AG04450 (cell line): ENCODE results near the gene TANGO2. TPM values are rescaled to one million over a fixed set of nuclear protein-coding genes. Genes with fewer than 3 reads are reported as not detected.

Source experiments
- CTCF ChIA-PET: fragments of 300-600, 350-600 bp; formaldehyde crosslinking; extraction: SDS; loops from one replicate; lab custom pipeline; 2022; ENCODE audit warnings: antibody characterized with exemption, inconsistent platforms; lab: Charles Lee
- POLR2A ChIA-PET: fragments of 350-600 bp; formaldehyde crosslinking; extraction: SDS; loops from one replicate; lab custom pipeline; 2021; ENCODE audit warnings: antibody characterized with exemption, inconsistent platforms; lab: Yijun Ruan, JAX
- DNase-seq: peaks from one replicate; pipeline ENCODE4 v3.0.0-alpha.2; 2011; ENCODE audit warnings: low read depth, low spot score
- H3K27ac ChIP-seq: one replicate; pipeline ENCODE4 v1.5.1; 2012; ENCODE audit warnings: low read depth, low read length, control low read depth
- H3K27me3 ChIP-seq: one replicate; pipeline ENCODE4 v1.6.0; 2012; ENCODE audit warnings: low read length; ENCODE audit not compliant: control insufficient read depth, insufficient read depth
- H3K4me3 ChIP-seq: 2 replicates; pipeline ENCODE4 v1.5.1; 2011; ENCODE audit warnings: mild to moderate bottlenecking, low read depth, low read length, control low read depth
- H3K9me3 ChIP-seq: 2 replicates; pipeline ENCODE4 v1.5.1; 2012; ENCODE audit warnings: low read length; ENCODE audit not compliant: control insufficient read depth, insufficient read depth
- CTCF ChIP-seq: IDR thresholded peaks from 2 replicates; pipeline ENCODE4 v1.5.1; 2011; ENCODE audit warnings: low read depth, low read length, control low read depth, inconsistent platforms
- polyA plus RNA-seq: library from polyadenylated mRNA; depleted of rRNA; stranded (reverse); fragments of >200 nt; gene quantifications from 2 replicates; pipeline ENCODE4 v1.2.3, GENCODE V29; 2011

TANGO2 gene
- polyA plus RNA-seq, 1 experiment: 21.3 TPM

DNA sequence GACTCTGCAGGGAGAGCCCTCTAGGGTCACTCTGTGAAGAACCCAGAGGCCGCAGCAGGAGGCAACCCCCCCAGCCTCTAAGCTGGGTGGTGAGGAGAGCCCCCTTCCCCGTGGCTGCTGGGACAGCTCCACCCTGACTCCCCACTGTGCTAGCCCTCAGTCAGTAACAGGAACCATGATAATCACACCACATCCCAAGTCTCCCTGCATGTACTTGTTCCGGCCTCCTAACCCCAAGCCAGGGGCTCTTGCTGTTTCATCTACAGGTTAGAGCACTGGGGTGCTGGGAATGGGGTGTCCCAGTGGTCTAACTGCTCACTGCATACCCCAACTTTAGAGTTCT lies 31.2 kb upstream of the TANGO2 start:
- CTCF ChIA-PET: interaction anchor here (0.6 kb wide), 1 partner anchor 23 kb away, joined by 3 read pairs; no protein-coding TSS in a partner anchor

DNA sequence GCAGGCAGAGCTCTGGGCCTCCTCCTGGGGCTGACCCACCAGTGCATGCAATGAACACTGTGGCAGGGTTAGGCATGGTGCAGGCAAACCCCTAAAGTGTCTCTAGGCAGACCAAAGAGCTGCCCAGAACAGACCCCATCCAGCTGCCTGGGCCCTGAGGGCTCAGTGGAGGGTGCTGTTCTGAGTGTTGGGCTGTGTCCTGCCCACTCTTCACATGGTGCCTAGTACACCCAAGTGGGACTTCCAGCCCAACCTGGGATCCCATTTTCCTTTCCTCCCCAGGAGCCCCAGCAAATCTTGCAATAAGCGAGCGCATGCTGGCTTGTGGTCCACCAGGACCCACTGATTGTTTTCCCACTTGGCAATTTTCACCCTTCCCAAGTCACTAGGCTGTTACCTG lies 30.7 kb upstream of the TANGO2 start:
- H3K4me3 ChIP-seq: no peak overlapping the region
- TF ChIP-seq CTCF: no peak
- H3K27me3 ChIP-seq: no peaks in the 10 kb centered on the region
- no peaks in the 10 kb centered on the region; the same call in 1 of the 2 replicates for H3K9me3 ChIP-seq
- no peak for DNase-seq
- CTCF ChIA-PET: interaction anchor here (0.6 kb wide), 1 partner anchor 24 kb away, joined by 3 read pairs; no protein-coding TSS in a partner anchor
- POLR2A ChIA-PET: no interaction called here
- no peak overlapping the region for H3K27ac ChIP-seq

More for the DNA sequence above, 31.2 kb upstream of the TANGO2 start:
- POLR2A ChIA-PET: interaction anchor here (0.6 kb wide), 1 partner anchor 884 kb away, joined by 4 read pairs; no protein-coding TSS in a partner anchor
- Histone ChIP-seq H3K9me3 (no peaks in the 10 kb centered on the region; the same call in 1 of the 2 replicates), H3K27me3 (no peaks in the 10 kb centered on the region), H3K4me3 (no peak overlapping the region), H3K27ac (no peak overlapping the region)
- no peak for DNase-seq
- TF ChIP-seq CTCF: no peak

- no peaks in the 10 kb centered on the region for H3K27me3 ChIP-seq
- H3K4me3 ChIP-seq: no peak overlapping the region
- TF ChIP-seq CTCF: no peak
- CTCF ChIA-PET: interaction anchor here (0.6 kb wide), 1 partner anchor 29 kb away, joined by 3 read pairs; no protein-coding TSS in a partner anchor
- DNase-seq: no peak
- H3K9me3 ChIP-seq: no peaks in the 10 kb centered on the region; the same call in 1 of the 2 replicates
- POLR2A ChIA-PET: no interaction called here
- H3K27ac ChIP-seq: no peak overlapping the region
Observed at GRCh38 chr22:19990609-19991394, 30.1 kb upstream of the TANGO2 start.

GRCh38 chr22:19991395-19991644 lies 29.6 kb upstream of the TANGO2 start:
- no peaks in the 10 kb centered on the region for H3K27me3 ChIP-seq
- DNase-seq: no peak
- no peak overlapping the region for H3K27ac ChIP-seq
- H3K9me3 ChIP-seq: no peaks in the 10 kb centered on the region; the same call in 1 of the 2 replicates
- no peak for TF ChIP-seq CTCF
- no peak overlapping the region for H3K4me3 ChIP-seq
- ChIA-PET CTCF (interaction anchor here (0.6 kb wide), 1 partner anchor 29 kb away, joined by 3 read pairs; no protein-coding TSS in a partner anchor), POLR2A (no interaction called here)
